K562 (cell line): ENCODE data around the gene P2RY6. TPM values are rescaled to one million over a fixed set of nuclear protein-coding genes. Genes with fewer than 3 reads are reported as not detected.

Source experiments
- ATAC-seq: fragments of 200-7000 bp; cut with Tn5 transposase; 3 replicates; pipeline ENCODE4 v1.9.1; 2020; ENCODE audit warnings: moderate library complexity
- BruUV-seq: library from RNA; stranded (reverse); fragments of 400-500 nt; replicated peaks from 2 replicates; lab custom pipeline; 2021; lab: Mats Ljungman, UMichigan
- CTCF ChIA-PET: fragments of 300-600 bp; formaldehyde crosslinking; extraction: SDS; loops from one replicate; lab custom pipeline; 2021; ENCODE audit warnings: low intra/inter-chr PET ratio; lab: Yijun Ruan, JAX
- POLR2A ChIA-PET: fragments of 300-600, 350-650 bp; sonication (Branson Sonifier 250); formaldehyde crosslinking; extraction: SDS; loops from one replicate; lab custom pipeline; 2021; ENCODE audit warnings: antibody characterized with exemption, inconsistent platforms; lab: Yijun Ruan, JAX
- DNase-seq, 4 experiments: peaks; one replicate each; pipeline versions ENCODE4 v3.0.0 to v3.0.0-alpha.2; 2011 to 2018; ENCODE audit warnings: low spot score in 3 of 4, mixed read lengths in 3 of 4; ENCODE audit errors: extremely low read depth in 1 of 4
- FAIRE-seq: peaks from 2 replicates; lab custom pipeline; 2011; peaks lifted over from hg19 to GRCh38; lab: Jason Lieb, UNC
- H2AFZ ChIP-seq: 2 replicates; pipeline ENCODE4 v1.6.0; 2011; ENCODE audit warnings: low read depth, low read length, control low read depth, inconsistent platforms
- H3K27ac ChIP-seq: fragments of 200-600 bp; 3 replicates; pipeline ENCODE4 v1.8.0; 2011; ENCODE audit warnings: low read depth, mild to moderate bottlenecking, control low read depth, inconsistent platforms, low read length, moderate library complexity, mixed read lengths; ENCODE audit errors: extremely low read depth
- H3K27me3 ChIP-seq, 2 experiments: fragments of 300-600 bp in 1 of 2; 2 replicates in 1 of 2; 3 replicates in 1 of 2; pipeline versions ENCODE4 v1.6.0 to v1.8.0; 2011; ENCODE audit warnings: inconsistent platforms in 2 of 2, low read length in 2 of 2, mild to moderate bottlenecking in 1 of 2, mixed read lengths in 1 of 2, moderate library complexity in 1 of 2; ENCODE audit not compliant: control insufficient read depth in 2 of 2, insufficient read depth in 2 of 2
- H3K36me3 ChIP-seq: fragments of 300-600 bp; 3 replicates; pipeline ENCODE4 v1.8.0; 2011; ENCODE audit warnings: mild to moderate bottlenecking, low read length, inconsistent platforms; ENCODE audit not compliant: control insufficient read depth, insufficient read depth
- H3K4me1 ChIP-seq, 2 experiments: fragments of 200-600 bp in 1 of 2; replicated peaks in 1 of 2; 2 replicates in 1 of 2; 3 replicates in 1 of 2; pipeline versions ENCODE4 v1.5.1 to v1.8.0; 2011; ENCODE audit warnings: inconsistent platforms in 2 of 2, low read length in 2 of 2, mild to moderate bottlenecking in 1 of 2, mixed read lengths in 1 of 2, moderate library complexity in 1 of 2; ENCODE audit not compliant: control insufficient read depth in 2 of 2, insufficient read depth in 2 of 2
- H3K4me2 ChIP-seq: 2 replicates; pipeline ENCODE4 v1.6.1; 2011; ENCODE audit warnings: low read length, control low read depth, inconsistent platforms, mixed read lengths; ENCODE audit not compliant: insufficient read depth
- H3K4me3 ChIP-seq: fragments of 200-600 bp; sonication (generic), shearing (Covaris generic); 2 replicates; pipeline ENCODE4 v1.5.1; 2016; ENCODE audit warnings: control low read depth, inconsistent platforms
- H3K79me2 ChIP-seq: fragments of 200-600 bp; 3 replicates; pipeline ENCODE4 v1.8.0; 2011; ENCODE audit warnings: low read length, inconsistent platforms; ENCODE audit not compliant: control insufficient read depth, insufficient read depth
- H3K9ac ChIP-seq, 2 experiments: 2 replicates each; pipeline versions ENCODE4 v1.6.0 to v1.6.1; 2011; ENCODE audit warnings: low read depth in 2 of 2, low read length in 2 of 2, control low read depth in 1 of 2, inconsistent platforms in 1 of 2, mild to moderate bottlenecking in 1 of 2, mixed read lengths in 1 of 2; ENCODE audit not compliant: insufficient read depth in 1 of 2
- H3K9me1 ChIP-seq: one replicate; pipeline ENCODE4 v1.6.0; 2011; ENCODE audit warnings: inconsistent platforms, mild to moderate bottlenecking, low read length, moderate library complexity; ENCODE audit not compliant: control insufficient read depth, insufficient read depth
- H3K9me3 ChIP-seq: replicated peaks from 2 replicates; pipeline ENCODE4 v1.5.1; 2011; ENCODE audit warnings: low read depth, low read length, inconsistent platforms; ENCODE audit not compliant: control insufficient read depth, insufficient read depth
- H4K20me1 ChIP-seq: replicated peaks from 2 replicates; pipeline ENCODE4 v1.6.1; 2011; ENCODE audit warnings: low read length, inconsistent platforms, mixed read lengths; ENCODE audit not compliant: control insufficient read depth, insufficient read depth
- ADNP ChIP-seq: fragments of 200-800 bp; sonication (Bioruptor generic); IDR thresholded peaks from 2 replicates; pipeline ENCODE4 v1.6.1; 2016; ENCODE audit warnings: missing genetic modification characterization, missing compliant biosample characterization
- BCOR ChIP-seq: fragments of 450-650 bp; IDR thresholded peaks from 2 replicates; pipeline ENCODE4 v1.6.1; 2016
- BRCA1 ChIP-seq, 2 experiments: fragments of 450-650 bp in 1 of 2; sonication (generic) in 1 of 2; formaldehyde crosslinking in 1 of 2; IDR thresholded peaks; 2 replicates each; pipeline versions ENCODE4 v1.5.0 to v1.6.1; 2017 to 2020; ENCODE audit warnings: mild to moderate bottlenecking in 1 of 2, missing genetic modification reagents in 1 of 2
- CREB5 ChIP-seq: fragments of 250-450 bp; sonication (Bioruptor Pico); IDR thresholded peaks from 2 replicates; pipeline ENCODE4 v1.5.0; 2020; ENCODE audit warnings: mild to moderate bottlenecking
- FIP1L1 ChIP-seq: fragments of 200-400 bp; formaldehyde crosslinking; IDR thresholded peaks from 2 replicates; pipeline ENCODE4 v1.6.1; 2018; ENCODE audit warnings: mild to moderate bottlenecking, low read depth, low read length; ENCODE audit not compliant: poor library complexity, severe bottlenecking
- HMG20B ChIP-seq: fragments of 250-450 bp; sonication (Bioruptor Pico); IDR thresholded peaks from 2 replicates; pipeline ENCODE4 v1.5.0; 2021; ENCODE audit warnings: mild to moderate bottlenecking
- KDM1A ChIP-seq, 2 experiments: fragments of 450-650 bp; IDR thresholded peaks; 2 replicates each; pipeline ENCODE4 v1.6.1; 2016; ENCODE audit warnings: mild to moderate bottlenecking in 2 of 2
- KLF10 ChIP-seq: fragments of 250-450 bp; sonication (Bioruptor Pico); IDR thresholded peaks from 2 replicates; pipeline ENCODE4 v1.6.1; 2021; ENCODE audit warnings: matching md5 sums
- L3MBTL2 ChIP-seq: fragments of 450-650 bp; IDR thresholded peaks from 2 replicates; pipeline ENCODE4 v1.6.1; 2016; ENCODE audit warnings: mild to moderate bottlenecking, moderate library complexity
- RBM25 ChIP-seq: fragments of 200-400 bp; formaldehyde crosslinking; IDR thresholded peaks from 2 replicates; pipeline ENCODE4 v1.6.1; 2018; ENCODE audit warnings: low read length, low read depth, moderate library complexity; ENCODE audit not compliant: severe bottlenecking
- SMAD4 ChIP-seq: fragments of 250-450 bp; sonication (Bioruptor Pico); conservative IDR thresholded peaks from 2 replicates; pipeline ENCODE4 v1.8.0; 2021; ENCODE audit warnings: inconsistent platforms, mild to moderate bottlenecking, moderate library complexity
- TSC22D4 ChIP-seq: fragments of 450-650 bp; IDR thresholded peaks from 2 replicates; pipeline ENCODE4 v1.6.1; 2016; ENCODE audit warnings: missing genetic modification characterization, missing biosample characterization, control low read depth
- WGBS: fragments of 100-300 bp; shearing (Covaris generic); methylation state at CpG from one replicate; pipeline ENCODE4 v1.1.6; 2016; ENCODE audit warnings: low coverage, mixed read lengths; ENCODE audit not compliant: insufficient coverage; ENCODE audit errors: missing lambda C conversion rate; 5-methylcytosine and 5-hydroxymethylcytosine counted together
- in situ Hi-C: fragments of 300-500 bp; cut with MboI; formaldehyde crosslinking; loops from 4 replicates; pipeline ENCODE4 v1.15.0; 2018; ENCODE audit warnings: inconsistent platforms, mixed read lengths
- intact Hi-C: fragments of 100-400 bp; cut with micrococcal nuclease; formaldehyde crosslinking; loops from 2 replicates; pipeline ENCODE4 v1.14.2; 2022
- polyA plus RNA-seq, 8 experiments: library from polyadenylated mRNA; depleted of rRNA in 4 of 8; stranded (reverse) in 5 of 8; unstranded in 3 of 8; fragments of >200 nt; fragmentation: Nextera tagmentation in 2 of 8; fragmentation: Illumina TruSeq in 1 of 8; extraction: Ambion mirVana in 2 of 8; extraction: Trizol in 1 of 8; gene quantifications; 2 replicates each; pipeline versions ENCODE4 v1.2.1 to v1.2.3, GENCODE V29; 2011 to 2014; ENCODE audit warnings: inconsistent platforms in 1 of 8, missing spikeins in 1 of 8
- total RNA-seq, 7 experiments: library from RNA; depleted of rRNA in 6 of 7; stranded (reverse); fragments of >200 nt in 6 of 7; fragmentation: Illumina TruSeq in 2 of 7; extraction: Trizol in 2 of 7; gene quantifications; 2 replicates each; pipeline versions ENCODE4 v1.2.1 to v1.2.3, GENCODE V29; 2011 to 2021; ENCODE audit warnings: low replicate concordance in 1 of 7

Gene P2RY6
- total and polyA plus RNA-seq, 9 of the 15 experiments (the other 6 are each of a cell fraction or from before 2014, with no cell fraction given), result not detected

DNA sequence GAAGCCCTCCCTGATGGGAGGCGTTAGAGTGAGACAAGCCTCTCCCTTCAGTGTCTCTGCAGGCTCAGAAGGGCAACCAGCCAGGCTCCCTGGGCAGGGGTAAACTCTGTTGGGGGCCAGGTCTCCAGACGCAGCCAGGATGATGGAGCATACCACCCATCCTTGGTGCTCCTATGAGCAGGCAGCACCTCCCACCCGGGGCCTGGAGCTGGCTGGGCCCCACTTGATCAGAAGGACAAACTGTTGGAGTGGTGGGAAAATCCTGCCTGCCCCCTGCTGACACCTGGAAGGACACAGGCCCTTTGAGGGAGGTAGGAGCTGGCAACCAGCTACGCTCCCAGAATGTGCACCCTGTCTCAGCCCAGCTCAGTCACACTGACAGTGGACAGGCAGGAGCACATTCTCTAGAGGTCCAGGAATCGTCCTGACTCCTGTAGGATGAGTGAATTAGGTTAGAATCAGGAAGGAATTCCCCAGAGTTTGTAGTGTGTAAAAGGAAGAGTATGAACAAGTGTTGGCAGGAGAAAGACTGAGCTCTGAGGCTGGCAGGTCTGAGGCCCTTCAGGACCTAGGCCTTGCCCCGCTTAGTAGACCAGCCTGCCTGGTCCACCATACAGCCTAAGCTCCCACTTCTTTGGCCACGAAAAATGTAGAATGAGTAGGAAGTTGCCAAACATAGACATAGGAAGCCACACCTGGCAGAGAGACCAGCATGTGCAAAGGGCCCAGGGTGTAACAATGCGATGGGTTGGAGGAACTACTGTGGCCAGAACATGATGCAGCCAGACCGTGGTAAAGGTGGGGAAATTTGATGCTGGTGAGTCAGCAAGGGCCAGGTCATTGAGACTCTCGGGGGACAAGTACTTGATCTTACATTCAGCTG, 55.0 kb downstream of the P2RY6 start:
- FAIRE-seq (no peak), ATAC-seq (no peak), DNase-seq (no peak)
- TF ChIP-seq SMAD4, result no peak
- Histone ChIP-seq H3K27ac (no peak overlapping the region), H3K79me2 (no peaks in the 10 kb centered on the region), H3K9me1 (no peaks in the 10 kb centered on the region), H3K4me3 (no peak overlapping the region), H4K20me1 (no peaks in the 10 kb centered on the region; the same call in 1 of the 2 replicates), H3K4me1 (peaks cover 9% of the 10 kb centered on the region in 2 experiments; a peak in 4 of 5 replicates), H3K9ac (peak overlapping the region in 1 of 2 experiments; percentile 28; a peak in 1 of 4 replicates), H3K36me3 (no peaks in the 10 kb centered on the region), H3K4me2 (no peak overlapping the region), H3K27me3 (peaks cover 0 to 14% of the 10 kb centered on the region in 2 experiments; a peak in 2 of 5 replicates), H2AFZ (no peak overlapping the region), H3K9me3 (no peaks in the 10 kb centered on the region)
- no TSS peak for BruUV-seq
- ChIA-PET POLR2A (interaction anchor here (0.6 to 1.1 kb wide), 3 partner anchors 12 to 875 kb away, joined by 3 to 4 read pairs (median 3); no protein-coding TSS in a partner anchor), CTCF (no interaction called here)
- intact Hi-C loops, result no loop called here
- 25% methylated on average over 10 of the region's 10 CpGs for WGBS
- in situ Hi-C loops, result no loop called here

- no peak overlapping the region for H3K9ac ChIP-seq
- ATAC-seq, result no peak
- no peaks in the 10 kb centered on the region for H3K9me3 ChIP-seq
- TF ChIP-seq KDM1A (IDR thresholded peaks at IDR 0.05) (peak; percentile 54 to 68; a peak in 2 of 4 replicates), TSC22D4 (tag) (no peak), ADNP (tag) (peak; percentile 91), KLF10 (CRISPR knock-in tag) (no peak), FIP1L1 (no peak), HMG20B (CRISPR knock-in tag) (no peak), L3MBTL2 (no peak), RBM25 (peak; percentile 58), BRCA1 (IDR thresholded peaks at IDR 0.05) (no peak), BRCA1 (CRISPR knock-in tag; IDR thresholded peaks at IDR 0.05) (no peak), BCOR (peak; percentile 94), CREB5 (CRISPR knock-in tag) (no peak)
Measured at GRCh38 chr11:73327812-73328364, 55.8 kb downstream of the P2RY6 start.

More at GRCh38 chr11:73327812-73328364, 55.8 kb downstream of the P2RY6 start:
- H2AFZ ChIP-seq, result no peak overlapping the region
- DNase-seq (no peak), FAIRE-seq (no peak)
- no peak overlapping the region for H3K4me3 ChIP-seq
- WGBS, result 5% methylated on average over 4 of the region's 4 CpGs
- peaks cover 0 to 7% of the 10 kb centered on the region in 2 experiments; a peak in 2 of 5 replicates for H3K27me3 ChIP-seq
- in situ Hi-C loops (no loop called here), intact Hi-C loops (no loop called here)
- H3K9me1 ChIP-seq, result no peaks in the 10 kb centered on the region
- no peak overlapping the region for H3K27ac ChIP-seq
- no peaks in the 10 kb centered on the region for H3K79me2 ChIP-seq
- peaks cover 9% of the 10 kb centered on the region in 2 experiments; a peak in 4 of 5 replicates for H3K4me1 ChIP-seq
- BruUV-seq, result no TSS peak
- ChIA-PET POLR2A (interaction anchor here (0.6 to 1.1 kb wide), 2 partner anchors 13 to 37 kb away, joined by 3 to 4 read pairs; no protein-coding TSS in a partner anchor), CTCF (no interaction called here)
- H3K4me2 ChIP-seq, result no peak overlapping the region
- no peaks in the 10 kb centered on the region for H3K36me3 ChIP-seq
- no peaks in the 10 kb centered on the region; the same call in 1 of the 2 replicates for H4K20me1 ChIP-seq
